ENCODE results near the gene PBXIP1.
"Not testable (repeated sequence)": the region's sequence is repeated elsewhere in the genome, so short reads cannot be mapped to it uniquely, and the experiment has no call there.

Gene PBXIP1

GRCh38 chr1:154910851-154911250 is 45.0 kb downstream of the PBXIP1 start:
- no peak for DNase-seq
- no peaks in the 10 kb centered on the region for H3K36me3 ChIP-seq
- TF ChIP-seq CTCF (IDR thresholded peaks at IDR 0.05; ENCODE audit: low read depth, low read length): no peak
- no peaks in the 10 kb centered on the region for H3K4me1 ChIP-seq
- no peak overlapping the region for H3K4me3 ChIP-seq (ENCODE audit: low read depth, low read length)
- H3K9me3 ChIP-seq: no peaks in the 10 kb centered on the region
- no peaks in the 10 kb centered on the region for H3K27me3 ChIP-seq

- no peaks in the 10 kb centered on the region for H3K27me3 ChIP-seq
- H3K9me3 ChIP-seq: no peaks in the 10 kb centered on the region
- H3K36me3 ChIP-seq: no peaks in the 10 kb centered on the region
- no peak for TF ChIP-seq CTCF (IDR thresholded peaks at IDR 0.05; ENCODE audit: low read depth, low read length)
- H3K4me3 ChIP-seq (ENCODE audit: low read depth, low read length): no peak overlapping the region
- H3K4me1 ChIP-seq: no peaks in the 10 kb centered on the region
- no peak for DNase-seq
Measured at GRCh38 chr1:154908937-154909336, 47.0 kb downstream of the PBXIP1 start.

- H3K9me3 ChIP-seq; H3K36me3 ChIP-seq; DNase-seq; H3K4me1 ChIP-seq; H3K4me3 ChIP-seq (ENCODE audit: low read depth, low read length); H3K27me3 ChIP-seq: not testable (repeated sequence)
Measured at GRCh38 chr1:154908129-154908528, 47.8 kb downstream of the PBXIP1 start.

GRCh38 chr1:154906621-154907081 is 49.2 kb downstream of the PBXIP1 start:
- H3K36me3 ChIP-seq: no peaks in the 10 kb centered on the region
- no peaks in the 10 kb centered on the region for H3K27me3 ChIP-seq
- no peaks in the 10 kb centered on the region for H3K4me1 ChIP-seq
- no peak overlapping the region for H3K4me3 ChIP-seq (ENCODE audit: low read depth, low read length)
- TF ChIP-seq CTCF (IDR thresholded peaks at IDR 0.05; ENCODE audit: low read depth, low read length): peak; percentile 36
- H3K9me3 ChIP-seq: no peaks in the 10 kb centered on the region
- DNase-seq: no peak

GRCh38 chr1:154902938-154903566 is 52.8 kb downstream of the PBXIP1 start:
- no peak for DNase-seq
- Histone ChIP-seq H3K4me3 (ENCODE audit: low read depth, low read length) (no peak overlapping the region), H3K4me1 (no peaks in the 10 kb centered on the region), H3K36me3 (no peaks in the 10 kb centered on the region), H3K27me3 (no peaks in the 10 kb centered on the region), H3K9me3 (no peaks in the 10 kb centered on the region)
- no peak for TF ChIP-seq CTCF (IDR thresholded peaks at IDR 0.05; ENCODE audit: low read depth, low read length)

- TF ChIP-seq CTCF (IDR thresholded peaks at IDR 0.05; ENCODE audit: low read depth, low read length): no peak
- H3K4me1 ChIP-seq: no peaks in the 10 kb centered on the region
- no peaks in the 10 kb centered on the region for H3K36me3 ChIP-seq
- DNase-seq: no peak
- H3K27me3 ChIP-seq: no peaks in the 10 kb centered on the region
- H3K9me3 ChIP-seq: no peaks in the 10 kb centered on the region
- no peak overlapping the region for H3K4me3 ChIP-seq (ENCODE audit: low read depth, low read length)
Measured at GRCh38 chr1:154901591-154901990, 54.3 kb downstream of the PBXIP1 start.

All from BE2C (cell line).